SK-N-MC (cell line): Measurements from ENCODE around the gene TTLL5.

Experiments
- DNase-seq: peaks from one replicate; pipeline ENCODE4 v3.0.0-alpha.2; 2011; ENCODE audit warnings: low read depth, low spot score
- H3K27ac ChIP-seq: fragments of 200-600 bp; sonication (generic); 2 replicates; pipeline ENCODE4 v1.5.1; 2016; ENCODE audit warnings: mixed run types
- H3K36me3 ChIP-seq: fragments of 200-600 bp; sonication (generic); 2 replicates; pipeline ENCODE4 v1.6.1; 2017; ENCODE audit warnings: antibody characterized with exemption, low read length, mixed read lengths; ENCODE audit not compliant: insufficient read depth
- H3K4me3 ChIP-seq: fragments of 200-600 bp; sonication (generic); 2 replicates; pipeline ENCODE4 v1.5.1; 2016
- H3K9ac ChIP-seq: fragments of 200-600 bp; sonication (generic); 2 replicates; pipeline ENCODE4 v1.8.0; 2017; ENCODE audit warnings: mixed run types, mixed read lengths; ENCODE audit not compliant: insufficient read length
- H3K9me3 ChIP-seq: fragments of 200-600 bp; sonication (generic); 2 replicates; pipeline ENCODE4 v1.6.1; 2017; ENCODE audit warnings: low read depth, mild to moderate bottlenecking, antibody characterized with exemption, low read length, moderate library complexity, mixed read lengths
- EZH2 ChIP-seq: fragments of 200-600 bp; sonication (generic); IDR thresholded peaks from one replicate; pipeline ENCODE4 v1.6.1; 2017; ENCODE audit warnings: antibody characterized with exemption
- FOXP2 ChIP-seq: optimal IDR thresholded peaks from 2 replicates; pipeline ENCODE3; 2011; ENCODE audit warnings: mild to moderate bottlenecking, moderate library complexity; ENCODE audit not compliant: insufficient read depth; ENCODE audit errors: extremely low read length, control extremely low read depth
- POLR2AphosphoS5 ChIP-seq: IDR thresholded peaks from 2 replicates; pipeline ENCODE4 v1.6.1; 2012; ENCODE audit warnings: mild to moderate bottlenecking, low read depth, low read length, borderline replicate concordance

Gene TTLL5

DNA sequence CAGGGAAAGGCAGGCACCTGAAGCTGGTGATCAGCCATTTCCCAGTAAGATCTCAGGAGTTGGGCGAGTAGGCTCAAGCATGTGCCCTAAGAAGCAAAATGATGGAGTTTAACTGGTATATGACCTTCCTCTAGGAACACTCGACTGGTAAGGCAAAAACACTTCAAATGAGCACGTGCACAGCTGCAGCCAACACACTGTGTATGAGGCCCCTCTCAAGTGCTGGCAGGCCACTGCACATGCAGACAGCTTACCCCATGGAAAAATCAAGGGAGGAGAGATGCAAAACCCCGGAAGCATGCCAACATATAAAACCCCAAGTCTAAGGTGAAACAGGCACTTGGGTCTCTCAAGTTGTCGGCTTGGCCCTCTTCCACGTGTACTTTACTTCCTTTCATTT, 39.2 kb downstream of the TTLL5 start:
- Histone ChIP-seq H3K9ac (no peak overlapping the region), H3K4me3 (no peak overlapping the region), H3K27ac (no peak overlapping the region), H3K9me3 (no peaks in the 10 kb centered on the region), H3K36me3 (peaks cover 45% of the 10 kb centered on the region)
- no peak for DNase-seq
- TF ChIP-seq EZH2 (no peak), POLR2AphosphoS5 (no peak), FOXP2 (no peak)

DNA sequence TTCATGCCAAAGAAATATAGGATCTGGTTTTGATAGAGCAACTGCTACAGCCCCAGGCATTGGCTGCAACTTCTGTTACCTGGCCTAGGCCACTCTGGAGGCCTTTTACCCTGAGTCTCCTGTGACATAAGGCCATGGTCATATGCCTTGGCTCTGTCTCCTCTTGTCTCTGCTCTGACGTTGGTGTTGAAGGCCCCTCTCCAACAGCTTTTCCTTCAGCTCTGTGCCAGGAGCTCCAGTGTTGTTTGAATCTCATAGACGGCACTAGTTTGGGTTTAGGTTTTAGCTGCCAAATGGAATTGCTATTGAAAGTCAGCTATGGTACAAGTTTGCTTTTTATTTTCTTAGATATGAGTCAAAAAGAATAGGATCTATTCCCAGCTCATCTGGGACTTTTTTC, 41.1 kb downstream of the TTLL5 start:
- no peak for DNase-seq
- H3K9me3 ChIP-seq: no peaks in the 10 kb centered on the region
- H3K27ac ChIP-seq: no peak overlapping the region
- H3K36me3 ChIP-seq: peaks cover 45% of the 10 kb centered on the region
- no peak for TF ChIP-seq FOXP2
- TF ChIP-seq POLR2AphosphoS5: no peak
- no peak for TF ChIP-seq EZH2
- no peak overlapping the region for H3K4me3 ChIP-seq
- no peak overlapping the region for H3K9ac ChIP-seq

DNA sequence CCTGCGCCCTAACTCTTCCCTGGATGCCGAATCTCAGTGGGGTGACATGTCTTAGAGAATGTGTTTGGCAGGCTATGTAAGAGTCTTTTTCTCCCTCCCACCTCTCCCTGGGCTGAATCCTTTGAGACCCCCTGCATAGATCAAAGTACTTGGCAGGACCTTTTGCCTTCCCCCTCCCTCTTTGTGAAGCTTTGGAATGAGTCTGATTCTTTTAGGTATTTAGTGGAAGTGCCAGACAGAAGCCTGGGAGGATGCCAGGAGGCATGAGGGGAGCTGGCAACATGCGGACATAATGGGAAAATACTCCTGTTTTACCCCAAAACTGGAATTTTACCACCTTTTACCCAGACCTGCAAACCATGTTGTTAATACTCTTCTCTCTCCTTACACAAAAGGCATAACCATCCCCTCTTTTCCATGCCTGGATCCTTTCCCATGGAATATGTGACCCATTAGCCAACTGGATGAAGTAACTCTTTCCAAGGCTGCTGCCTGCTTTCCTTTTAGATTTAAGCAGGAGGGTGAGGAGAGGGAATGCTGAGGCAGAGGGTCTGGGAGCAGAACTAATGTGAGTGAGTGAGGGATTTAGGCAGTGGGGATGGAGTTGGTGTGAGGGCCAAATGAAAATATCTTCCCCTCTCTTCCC, 41.7 kb downstream of the TTLL5 start:
- no peaks in the 10 kb centered on the region for H3K9me3 ChIP-seq
- H3K4me3 ChIP-seq: no peak overlapping the region
- no peak overlapping the region for H3K9ac ChIP-seq
- no peak overlapping the region for H3K27ac ChIP-seq
- no peak for TF ChIP-seq POLR2AphosphoS5
- TF ChIP-seq FOXP2: no peak
- TF ChIP-seq EZH2: no peak
- no peak for DNase-seq
- peaks cover 49% of the 10 kb centered on the region for H3K36me3 ChIP-seq

DNA sequence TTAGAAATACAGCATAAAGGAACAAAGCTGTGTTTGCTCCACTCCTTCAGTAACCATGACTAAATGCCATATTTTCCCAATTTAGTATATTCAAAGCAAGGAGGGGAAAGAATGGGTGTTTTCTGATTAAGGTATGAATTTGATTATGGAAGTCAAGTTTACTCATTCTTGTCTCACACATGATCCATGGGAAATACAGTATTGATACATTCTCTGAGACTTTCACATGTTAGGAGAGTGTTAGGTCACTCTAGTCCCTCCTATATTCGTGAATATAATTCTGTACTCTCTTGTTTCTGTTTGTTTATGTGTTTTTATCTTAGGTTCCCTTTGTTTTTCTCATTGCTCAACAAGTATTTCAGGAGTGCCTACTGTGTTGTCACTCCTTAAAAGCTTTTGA, 42.4 kb downstream of the TTLL5 start:
- no peak for TF ChIP-seq POLR2AphosphoS5
- peaks cover 50% of the 10 kb centered on the region for H3K36me3 ChIP-seq
- H3K4me3 ChIP-seq: no peak overlapping the region
- no peak for DNase-seq
- no peaks in the 10 kb centered on the region for H3K9me3 ChIP-seq
- no peak overlapping the region for H3K9ac ChIP-seq
- no peak overlapping the region for H3K27ac ChIP-seq

DNA sequence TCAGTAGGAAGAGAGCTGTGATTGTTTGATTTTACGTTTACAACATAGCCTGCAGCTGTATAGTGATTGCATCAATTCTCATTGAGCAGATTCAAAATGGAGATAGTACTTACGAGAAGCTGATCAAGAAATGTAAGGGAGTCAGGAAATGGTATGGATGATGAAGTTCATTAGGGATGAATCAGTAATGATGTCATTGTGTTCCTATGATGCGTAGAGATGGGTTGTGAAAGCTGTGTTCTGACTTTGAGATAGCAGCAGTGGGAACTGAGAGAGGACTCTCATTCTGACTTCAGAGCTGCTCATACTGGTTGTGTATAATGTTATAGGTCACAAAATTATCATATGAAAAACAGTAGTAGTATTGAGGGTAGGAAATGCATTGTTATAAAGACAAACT, 44.0 kb downstream of the TTLL5 start:
- no peak for TF ChIP-seq POLR2AphosphoS5
- TF ChIP-seq FOXP2: no peak
- no peaks in the 10 kb centered on the region for H3K9me3 ChIP-seq
- no peak overlapping the region for H3K9ac ChIP-seq
- no peak for DNase-seq
- peaks cover 40% of the 10 kb centered on the region for H3K36me3 ChIP-seq
- H3K4me3 ChIP-seq: no peak overlapping the region
- H3K27ac ChIP-seq: no peak overlapping the region

DNA sequence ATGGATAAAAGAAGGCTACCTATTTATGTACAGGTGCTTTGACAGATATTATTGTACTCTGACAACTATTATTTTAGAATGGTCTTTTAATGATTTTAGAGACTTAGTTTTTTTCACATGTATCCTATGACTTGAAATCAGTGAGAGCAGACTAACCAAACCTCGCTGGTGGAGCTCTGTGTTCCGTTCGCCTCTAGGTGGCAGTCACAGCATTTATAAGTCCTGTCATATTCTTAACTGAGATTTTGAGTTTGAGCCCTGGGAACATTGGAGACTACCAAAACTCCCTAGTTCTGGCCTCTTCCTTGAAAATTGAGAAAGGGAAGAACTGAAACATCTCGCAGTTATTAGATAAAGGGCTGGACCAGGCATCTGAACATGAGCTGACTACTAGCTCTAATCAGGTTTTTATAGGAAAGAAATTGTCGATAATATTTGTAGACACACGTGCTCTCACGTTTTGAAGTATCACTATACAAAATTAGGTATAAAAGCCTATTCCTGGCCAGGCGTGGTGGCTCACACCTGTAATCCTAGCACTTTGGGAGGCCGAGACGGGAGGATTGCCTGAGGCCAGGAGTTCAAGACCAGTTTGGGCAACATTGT, 48.3 kb downstream of the TTLL5 start:
- H3K4me3 ChIP-seq: no peak overlapping the region
- no peak overlapping the region for H3K9ac ChIP-seq
- TF ChIP-seq POLR2AphosphoS5: no peak
- TF ChIP-seq FOXP2: no peak
- no peak for TF ChIP-seq EZH2
- peak; percentile 82 for DNase-seq
- H3K9me3 ChIP-seq: no peaks in the 10 kb centered on the region
- H3K36me3 ChIP-seq: peaks cover 23% of the 10 kb centered on the region
- no peak overlapping the region for H3K27ac ChIP-seq

DNA sequence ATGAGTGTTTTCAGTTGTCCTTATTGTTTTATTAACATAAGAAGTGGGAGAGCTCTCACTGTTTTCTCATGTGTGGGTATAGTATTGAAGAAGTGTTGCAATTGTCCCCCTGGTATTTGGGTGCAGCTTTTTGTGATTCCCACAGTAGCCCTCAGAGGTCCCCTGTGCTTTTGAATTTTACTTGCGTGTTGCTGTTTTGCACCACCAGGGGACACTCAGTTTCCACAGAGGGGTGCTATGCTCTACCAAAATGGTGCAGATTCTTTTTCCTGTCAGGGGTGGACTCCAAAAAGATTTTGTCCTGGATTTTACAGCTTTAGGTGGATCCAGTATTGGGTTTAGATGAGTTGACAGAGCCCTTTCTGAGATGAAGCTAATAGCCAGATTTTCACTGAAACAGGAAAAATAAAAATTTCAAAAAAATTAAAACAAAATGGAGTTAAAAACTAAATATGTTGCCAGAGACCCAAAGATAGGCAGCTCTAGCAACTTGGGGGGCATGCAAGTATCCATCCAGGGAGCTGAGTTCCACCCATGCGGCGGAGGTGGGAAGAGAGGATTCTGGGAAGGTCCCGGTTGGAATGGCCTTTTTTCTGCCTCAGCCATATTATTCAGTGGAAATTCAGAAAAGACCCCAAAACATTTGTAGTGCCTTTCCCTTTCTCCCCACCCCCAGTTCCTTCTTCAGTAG, 50.2 kb downstream of the TTLL5 start:
- Histone ChIP-seq H3K4me3 (no peak overlapping the region), H3K9ac (no peak overlapping the region), H3K27ac (peak overlapping the region; percentile 33), H3K36me3 (peaks cover 16% of the 10 kb centered on the region), H3K9me3 (no peaks in the 10 kb centered on the region)
- peak; percentile 37 for DNase-seq
- TF ChIP-seq EZH2 (no peak), POLR2AphosphoS5 (no peak), FOXP2 (no peak)

DNA sequence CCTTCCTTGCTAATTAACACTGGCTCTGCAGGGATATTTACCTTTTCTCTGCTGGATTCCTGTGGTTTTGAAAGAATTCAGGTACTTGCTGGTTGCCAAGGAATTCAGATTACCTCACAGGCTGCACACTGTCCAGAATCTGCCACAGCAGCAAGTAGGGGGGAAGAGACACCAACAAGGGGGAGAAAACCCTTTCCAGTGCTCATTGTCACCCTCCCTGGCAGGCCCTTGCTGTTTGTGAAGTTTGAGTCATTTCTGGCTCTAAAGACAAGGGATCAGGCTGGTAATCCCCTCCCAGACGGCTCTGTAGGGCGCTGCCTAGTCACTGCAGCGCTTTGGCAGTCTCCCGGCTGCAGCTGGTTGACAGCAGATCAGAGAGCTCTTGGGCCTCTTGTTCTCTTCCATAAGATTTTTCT, 50.8 kb downstream of the TTLL5 start:
- no peak overlapping the region for H3K4me3 ChIP-seq
- H3K9me3 ChIP-seq: no peaks in the 10 kb centered on the region
- TF ChIP-seq POLR2AphosphoS5: no peak
- TF ChIP-seq FOXP2: no peak
- no peak for TF ChIP-seq EZH2
- H3K9ac ChIP-seq: no peak overlapping the region
- DNase-seq: no peak
- H3K36me3 ChIP-seq: peaks cover 15% of the 10 kb centered on the region
- H3K27ac ChIP-seq: peak overlapping the region; percentile 33
